GM21786 (cell line): ENCODE results near the gene WDR47.
A peak's percentile ranks its signal among the peaks of the same experiment; 100 is the strongest.
"Not testable (repeated sequence)": the region's sequence is repeated elsewhere in the genome, so short reads cannot be mapped to it uniquely, and the experiment has no call there.

ENCODE experiments used
- ATAC-seq: cut with Tn5 transposase; IDR thresholded peaks from one replicate; pipeline ENCODE4 v1.9.1; 2021; ENCODE audit not compliant: unreplicated experiment

The WDR47 gene

GRCh38 chr1:109056064-109056463, 14.2 kb upstream of the WDR47 start:
- ATAC-seq = no peak

DNA sequence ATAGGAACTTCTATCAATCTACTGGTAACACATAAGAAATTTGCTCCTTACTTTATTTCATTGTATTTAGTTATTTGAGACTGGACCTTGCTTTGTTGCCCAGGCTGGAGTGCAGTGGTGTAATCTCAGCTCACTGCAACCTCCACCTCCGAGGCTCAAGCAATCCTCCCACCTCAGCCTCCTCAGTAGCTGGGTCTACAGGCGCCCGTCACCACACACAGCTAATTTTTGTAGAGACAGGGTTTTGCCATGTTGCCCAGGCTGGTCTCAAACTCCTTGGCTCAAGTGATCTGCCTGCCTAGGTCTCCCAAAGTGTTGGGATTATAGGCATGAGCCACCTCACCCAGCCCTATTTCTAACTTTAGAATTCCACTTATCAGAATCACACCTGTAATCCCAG, 10.2 kb upstream of the WDR47 start:
- not testable (repeated sequence) for ATAC-seq

DNA sequence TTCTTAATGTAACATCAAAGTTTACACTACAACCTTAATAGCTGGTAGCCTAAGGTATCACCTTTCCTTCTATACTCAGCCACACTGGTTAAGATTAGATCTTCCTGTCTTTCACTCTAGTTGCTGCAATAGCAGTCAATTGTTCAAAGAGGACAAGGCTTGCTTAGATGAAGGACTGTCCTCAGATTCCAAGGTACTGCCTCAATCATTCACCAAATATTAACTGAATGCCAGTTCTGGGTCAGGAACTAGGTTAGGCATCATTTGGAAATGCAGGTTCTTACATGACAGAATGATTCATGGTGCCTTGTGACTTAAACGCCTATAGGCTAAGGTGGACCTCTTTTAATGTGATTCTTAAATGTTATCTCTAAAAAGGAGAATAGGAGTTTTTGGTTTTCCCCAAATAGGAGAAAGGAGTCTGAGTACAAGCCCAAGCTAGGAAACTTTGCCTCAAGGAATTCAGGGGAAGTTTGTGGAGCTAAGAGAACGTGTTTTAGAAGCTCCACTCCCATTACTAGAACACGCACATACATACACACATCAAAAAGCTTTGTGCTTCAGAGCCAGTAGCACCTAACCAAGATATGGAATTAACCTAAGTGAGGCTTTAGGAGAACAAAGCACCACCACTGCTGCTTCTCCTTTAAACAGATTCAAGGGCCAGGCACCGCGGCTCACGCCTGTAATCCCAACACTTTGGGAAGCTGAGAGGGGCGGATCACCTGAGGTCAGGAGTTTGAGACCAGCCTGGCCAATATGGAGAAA, 8.5 kb upstream of the WDR47 start:
- no peak for ATAC-seq

- no peak for ATAC-seq
Measured at GRCh38 chr1:109048335-109048734, 6.4 kb upstream of the WDR47 start.

GRCh38 chr1:109047339-109047738, 5.4 kb upstream of the WDR47 start:
- no peak for ATAC-seq

DNA sequence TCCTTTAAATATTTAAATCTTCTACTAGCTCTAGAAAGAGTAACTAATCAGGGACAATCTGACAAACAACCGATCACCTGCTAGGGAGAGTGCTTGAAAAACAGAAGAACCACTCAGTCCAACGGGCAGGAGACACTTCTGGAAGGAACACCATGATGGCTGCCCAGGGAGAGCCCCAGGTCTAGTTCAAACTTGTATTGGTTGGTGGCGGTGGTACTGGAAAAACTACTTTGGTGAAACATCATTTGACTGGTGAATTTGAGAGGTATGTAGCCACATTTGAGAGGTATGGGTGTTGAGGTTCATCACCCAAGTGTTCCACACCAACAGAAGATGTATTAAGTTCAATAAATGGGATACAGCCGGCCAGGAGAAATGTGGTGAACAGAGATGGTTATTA, 4.8 kb upstream of the WDR47 start:
- no peak for ATAC-seq

- ATAC-seq = no peak
Measured at GRCh38 chr1:109045595-109045994, 3.7 kb upstream of the WDR47 start.

DNA sequence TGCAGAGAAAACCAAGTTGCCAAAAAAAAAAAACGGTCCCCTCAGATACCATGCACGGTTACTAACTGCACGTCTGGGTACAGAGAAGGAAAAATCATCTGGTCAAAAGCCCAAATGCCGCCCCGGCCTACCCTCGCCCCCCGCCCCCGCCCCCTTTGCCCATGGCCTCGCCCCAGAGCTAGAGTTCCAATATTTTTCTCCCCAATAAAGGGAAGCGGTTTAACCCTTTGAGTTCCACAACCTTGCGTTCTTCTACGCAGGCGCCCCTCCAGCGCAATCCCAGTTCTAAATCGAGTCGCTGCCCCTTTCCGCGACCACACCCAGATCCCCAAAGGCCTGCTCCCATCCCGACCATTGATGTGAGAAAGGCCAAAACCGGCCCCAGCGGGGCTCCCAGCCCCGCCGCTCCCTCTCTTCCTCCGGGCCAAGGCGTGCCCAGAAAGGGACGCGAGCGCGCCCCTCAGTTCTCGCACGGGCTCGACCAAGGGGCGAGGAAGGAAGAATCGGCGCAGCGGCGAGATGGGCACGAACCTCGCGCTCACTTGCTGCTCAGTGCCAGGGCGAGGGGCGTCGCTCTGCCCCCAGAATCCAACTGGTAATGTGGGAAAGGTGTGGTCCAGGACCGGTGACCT, 797 bp downstream of the WDR47 start:
- peak; percentile 17 for ATAC-seq

DNA sequence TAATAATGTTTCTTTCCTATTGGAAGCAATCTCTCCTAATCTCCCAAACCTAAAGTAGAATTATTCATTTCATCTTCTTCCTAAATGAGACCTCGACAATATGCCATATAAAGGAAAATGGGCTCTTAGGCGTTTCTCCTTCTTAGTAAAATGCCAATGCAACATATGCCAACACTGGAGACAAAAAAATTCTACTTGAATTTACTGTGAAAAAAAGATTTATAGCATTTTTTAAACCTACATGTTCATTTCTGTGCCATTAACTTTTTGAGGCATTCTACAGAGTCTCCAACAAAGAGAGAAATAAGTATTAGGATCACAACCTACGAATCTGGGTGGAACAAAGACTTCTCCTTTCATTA, 1.3 kb downstream of the WDR47 start:
- ATAC-seq = no peak

- no peak for ATAC-seq
Measured at GRCh38 chr1:109034382-109034781, 7.5 kb downstream of the WDR47 start.

GRCh38 chr1:109029493-109029892, 12.4 kb downstream of the WDR47 start:
- ATAC-seq = not testable (repeated sequence)

- ATAC-seq = no peak
Measured at GRCh38 chr1:109027841-109028240, 14.1 kb downstream of the WDR47 start.

- no peak for ATAC-seq
Measured at GRCh38 chr1:109025694-109026093, 16.2 kb downstream of the WDR47 start.

- ATAC-seq = no peak
Measured at GRCh38 chr1:109024646-109025045, 17.3 kb downstream of the WDR47 start.

- no peak for ATAC-seq
Measured at GRCh38 chr1:109020693-109021257, 21.1 kb downstream of the WDR47 start.

DNA sequence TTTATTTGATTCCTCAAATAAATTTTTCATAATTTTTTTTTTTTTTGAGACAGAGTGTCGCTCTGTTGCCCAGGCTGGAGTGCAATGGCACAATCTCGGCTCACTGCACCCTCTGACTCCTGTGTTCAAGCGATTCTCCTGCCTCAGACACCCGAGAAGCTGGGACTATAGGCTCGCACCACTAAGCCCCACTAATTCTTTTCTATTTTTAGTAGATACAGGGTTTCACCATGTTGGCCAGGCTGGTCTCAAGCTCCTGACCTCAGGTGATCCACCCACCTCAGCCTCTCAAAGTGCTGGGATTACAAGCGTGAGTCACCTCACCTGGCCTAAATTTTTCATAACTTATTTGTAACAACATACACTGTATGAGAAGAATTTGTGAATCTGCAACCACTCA, 24.2 kb downstream of the WDR47 start:
- ATAC-seq = not testable (repeated sequence)

GRCh38 chr1:109017134-109017533, 24.8 kb downstream of the WDR47 start:
- ATAC-seq = no peak

DNA sequence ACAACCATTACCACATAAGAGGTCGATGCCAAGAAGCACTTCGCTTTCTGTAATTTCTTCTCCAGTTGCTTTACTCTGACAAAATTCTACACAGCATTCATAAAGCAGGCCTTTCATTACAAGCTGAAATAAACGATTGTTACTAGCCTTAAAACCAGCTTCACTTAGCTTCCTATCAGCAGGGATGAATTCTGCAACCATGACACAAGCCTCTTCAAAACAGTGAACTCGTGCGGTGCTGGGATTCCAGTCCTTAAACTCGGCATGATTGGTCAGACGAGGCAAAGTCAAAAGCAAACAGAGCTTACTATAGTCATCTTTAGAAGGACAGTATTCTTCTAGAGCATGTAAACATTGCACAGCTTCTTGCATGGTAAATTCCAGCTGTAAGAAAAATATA, 30.6 kb downstream of the WDR47 start:
- no peak for ATAC-seq

GRCh38 chr1:108996622-108997021, 45.3 kb downstream of the WDR47 start:
- not testable (repeated sequence) for ATAC-seq

DNA sequence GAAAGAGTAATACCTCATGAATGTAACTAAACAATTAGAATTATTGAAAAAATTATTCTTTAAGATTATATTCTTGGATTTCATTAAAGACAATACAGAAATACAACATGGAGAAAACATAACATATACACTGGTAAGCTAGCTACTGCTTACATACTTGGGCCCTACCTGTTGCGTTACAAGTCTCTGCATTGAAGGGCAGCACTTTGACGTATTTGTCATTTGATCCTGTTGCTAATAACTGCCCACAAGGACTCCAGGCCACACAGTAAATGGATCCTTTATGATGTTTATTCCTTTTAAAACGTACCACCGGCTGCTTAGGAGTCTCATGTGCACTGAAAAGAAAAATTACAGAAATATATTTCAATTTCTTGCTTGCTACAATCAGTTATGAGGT, 58.8 kb downstream of the WDR47 start:
- ATAC-seq = no peak

DNA sequence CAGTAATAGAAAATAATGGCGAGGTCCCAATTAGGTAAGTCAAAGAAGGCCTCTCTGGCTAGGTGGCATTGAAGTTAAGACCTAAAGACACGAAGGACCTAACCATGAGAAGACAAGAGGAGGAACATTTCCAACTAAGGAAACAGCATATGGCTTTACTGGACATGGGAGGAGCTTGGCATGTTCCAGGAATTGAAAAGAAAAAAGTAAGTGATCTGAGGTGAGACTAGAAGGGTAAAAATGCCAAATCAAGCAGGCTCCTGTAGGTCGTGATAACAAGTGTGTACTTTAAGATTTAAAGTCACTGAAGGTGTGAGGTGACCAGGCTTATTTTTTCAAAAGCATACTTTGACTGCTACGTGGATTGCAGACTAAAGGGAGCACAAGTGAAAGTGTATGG, 65.2 kb downstream of the WDR47 start:
- ATAC-seq = no peak

GRCh38 chr1:108972951-108973350, 69.0 kb downstream of the WDR47 start:
- no peak for ATAC-seq
